Medulla oblongata (tissue), 1 donor: ENCODE results near the gene ZBTB42.
A peak's percentile ranks its signal among the peaks of the same experiment; 100 is the strongest.
"Not testable (repeated sequence)": the region's sequence is repeated elsewhere in the genome, so short reads cannot be mapped to it uniquely, and the experiment has no call there.

Source experiments
- DNase-seq: peaks from one replicate; pipeline ENCODE4 v3.0.0-alpha.2; 2015; ENCODE audit errors: extremely low spot score

Gene ZBTB42

DNA sequence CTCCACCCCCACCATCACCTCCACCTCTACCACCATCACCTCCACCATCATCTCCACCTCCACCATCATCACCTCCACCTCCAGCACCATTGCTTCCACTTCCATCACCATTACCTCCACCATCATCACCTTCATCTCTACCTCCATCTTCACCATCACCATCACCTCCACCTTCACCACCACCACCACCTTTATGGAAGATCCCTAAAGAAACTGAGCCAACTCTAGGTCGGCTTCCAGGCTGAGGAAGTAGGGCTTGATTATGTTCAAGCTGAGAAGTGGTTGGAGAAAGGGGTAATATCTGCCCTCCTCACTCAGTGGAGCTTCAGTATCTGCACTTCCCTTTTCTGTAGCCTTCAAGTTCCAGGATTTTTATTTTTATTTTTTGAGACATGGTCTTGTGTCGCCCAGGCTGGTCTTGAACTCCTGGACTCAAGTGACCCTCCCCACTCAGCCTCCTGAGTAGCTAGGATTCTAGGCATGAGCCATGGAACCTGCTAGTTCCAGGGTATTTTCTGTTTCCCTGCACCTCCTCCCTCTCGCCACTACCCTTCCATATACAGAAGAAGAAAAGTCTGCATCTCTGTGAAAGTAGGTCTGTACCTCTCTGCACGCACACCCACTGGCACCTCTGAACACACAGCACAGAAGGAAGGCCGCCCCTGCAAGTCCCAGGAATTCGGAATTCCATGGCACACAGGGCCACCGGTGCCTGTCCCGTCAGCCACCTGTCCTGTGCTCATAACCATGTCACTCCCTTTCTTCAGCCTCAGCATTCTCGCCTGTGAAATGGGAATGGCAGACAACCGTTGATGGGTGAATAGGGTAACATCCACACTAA is 5.9 kb downstream of the ZBTB42 start:
- no peak for DNase-seq

DNA sequence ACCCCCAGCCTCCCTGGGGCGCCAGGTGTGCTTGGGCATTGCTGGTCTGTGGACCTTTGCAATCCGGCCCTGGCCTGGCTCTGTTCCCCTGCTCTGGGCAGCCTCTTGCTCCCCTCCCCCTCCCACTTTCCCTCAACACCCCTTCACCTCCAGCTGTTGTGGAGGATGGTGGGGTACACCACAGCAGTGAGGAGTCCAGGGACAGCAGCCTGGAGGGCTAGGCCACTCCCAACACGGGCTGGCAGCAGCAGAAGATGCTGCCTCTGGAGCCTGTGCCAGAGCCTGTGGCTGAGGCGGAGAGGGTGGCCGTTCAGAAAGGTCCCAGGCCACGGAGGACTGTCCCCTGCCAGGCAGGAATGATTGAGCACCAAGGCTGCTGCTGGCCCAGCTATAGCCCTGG is 7.6 kb downstream of the ZBTB42 start:
- DNase-seq = no peak

DNA sequence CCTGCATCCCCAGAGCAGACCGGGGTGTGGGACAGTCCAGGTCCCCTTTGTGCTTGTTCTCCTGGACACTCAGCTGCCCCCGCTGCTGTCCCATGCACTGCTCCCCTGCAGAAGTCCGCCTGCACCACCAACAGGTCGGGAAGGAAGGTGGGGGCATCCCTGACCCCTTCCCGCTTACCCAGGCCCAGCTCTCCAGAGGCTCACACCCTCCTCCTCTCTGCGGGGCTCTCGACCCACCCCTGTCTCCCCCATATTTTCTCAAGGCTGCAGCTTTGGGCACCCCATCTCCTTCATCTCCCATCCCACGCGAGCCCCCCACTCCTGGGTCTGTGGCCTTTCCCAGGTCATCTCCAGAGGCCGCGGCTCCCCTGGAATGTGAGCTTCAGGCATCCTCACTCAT is 9.4 kb downstream of the ZBTB42 start:
- no peak for DNase-seq

DNA sequence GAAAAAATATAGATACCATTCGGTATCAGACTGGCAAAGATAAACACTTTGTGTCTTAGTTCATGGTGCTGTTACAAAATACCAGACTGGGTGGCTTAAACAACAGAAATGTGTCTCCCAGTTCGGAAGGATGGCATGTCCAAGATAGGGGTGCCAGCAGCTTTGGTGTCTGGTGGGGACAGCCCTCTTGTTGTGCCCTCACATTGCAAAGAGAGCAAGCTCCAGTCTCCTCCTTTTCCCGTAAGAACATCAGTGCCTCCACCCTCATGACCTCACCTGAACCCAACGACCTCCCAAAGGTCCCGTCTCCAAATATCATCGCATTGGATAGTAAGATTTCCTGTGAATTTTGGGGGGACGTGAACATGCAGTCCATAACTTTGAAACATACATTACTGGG is 12.4 kb downstream of the ZBTB42 start:
- no peak for DNase-seq

DNA sequence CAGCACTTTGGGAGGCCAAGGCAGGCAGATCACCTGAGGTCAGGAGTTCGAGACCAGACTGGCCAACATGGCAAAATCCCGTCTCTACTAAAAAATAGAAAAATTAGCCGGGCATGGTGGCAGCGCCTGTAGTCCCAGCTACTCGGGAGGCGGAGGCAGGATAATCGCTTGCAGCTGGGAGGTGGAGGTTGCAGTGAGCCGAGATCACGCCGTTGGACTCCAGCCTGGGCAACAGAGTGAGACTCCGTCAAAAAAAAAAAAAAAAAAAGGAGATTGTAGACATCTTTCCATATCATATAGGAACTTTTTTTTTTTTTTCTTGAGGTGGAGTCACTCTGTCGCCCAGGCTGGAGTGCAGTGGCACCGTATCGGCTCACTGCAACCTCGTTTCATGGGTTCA is 13.8 kb downstream of the ZBTB42 start:
- not testable (repeated sequence) for DNase-seq

DNA sequence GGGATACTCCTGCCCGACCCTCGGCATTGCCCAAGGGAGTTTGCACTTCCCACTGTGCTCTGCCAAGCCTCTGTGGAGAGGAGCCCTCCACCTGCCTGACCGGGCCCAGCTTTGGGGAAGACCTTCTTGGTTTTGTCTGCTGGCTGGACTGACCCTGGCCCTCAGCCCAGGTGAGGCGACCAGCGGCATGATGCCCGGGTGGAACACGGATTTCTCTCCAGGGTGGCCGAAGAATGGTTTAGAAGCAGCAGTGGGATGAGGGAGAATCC is 15.6 kb downstream of the ZBTB42 start:
- DNase-seq = no peak

DNA sequence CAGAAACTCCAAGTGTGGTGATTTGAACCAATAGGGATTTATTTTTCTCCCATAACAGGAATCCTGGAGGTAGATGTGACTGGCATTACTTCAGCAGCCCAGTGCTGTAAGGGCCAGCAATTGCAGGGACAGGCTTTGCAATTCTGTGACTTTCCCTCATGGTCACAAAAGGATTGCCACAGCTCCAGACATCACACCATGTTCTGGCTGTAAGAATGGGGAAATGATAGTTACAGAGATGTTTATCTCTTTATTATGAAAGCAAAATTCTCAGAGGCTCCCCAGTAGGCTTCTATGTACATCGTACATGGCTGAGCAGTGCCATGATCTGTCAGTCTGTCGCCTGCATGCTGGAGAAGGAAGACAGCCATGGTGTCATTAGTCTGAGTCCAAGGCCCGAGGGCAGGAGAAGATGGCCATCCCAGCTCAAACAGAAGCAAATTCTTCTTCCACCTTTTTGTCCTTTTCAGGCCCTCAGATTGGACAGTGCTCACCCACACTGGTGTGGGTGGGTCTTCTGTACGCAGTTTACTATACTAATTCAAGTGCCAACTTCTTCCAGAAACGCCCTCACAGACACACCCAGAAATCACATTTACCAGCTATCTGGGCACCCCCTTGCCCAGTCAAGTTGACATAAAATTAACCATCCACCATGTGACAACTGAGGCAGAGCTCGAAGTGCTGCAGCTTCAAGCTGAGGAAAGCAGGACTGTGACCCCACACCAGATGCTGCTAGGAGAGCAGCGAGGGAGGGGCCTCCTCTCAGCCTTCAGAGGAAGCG is 17.2 kb downstream of the ZBTB42 start:
- DNase-seq = no peak

DNA sequence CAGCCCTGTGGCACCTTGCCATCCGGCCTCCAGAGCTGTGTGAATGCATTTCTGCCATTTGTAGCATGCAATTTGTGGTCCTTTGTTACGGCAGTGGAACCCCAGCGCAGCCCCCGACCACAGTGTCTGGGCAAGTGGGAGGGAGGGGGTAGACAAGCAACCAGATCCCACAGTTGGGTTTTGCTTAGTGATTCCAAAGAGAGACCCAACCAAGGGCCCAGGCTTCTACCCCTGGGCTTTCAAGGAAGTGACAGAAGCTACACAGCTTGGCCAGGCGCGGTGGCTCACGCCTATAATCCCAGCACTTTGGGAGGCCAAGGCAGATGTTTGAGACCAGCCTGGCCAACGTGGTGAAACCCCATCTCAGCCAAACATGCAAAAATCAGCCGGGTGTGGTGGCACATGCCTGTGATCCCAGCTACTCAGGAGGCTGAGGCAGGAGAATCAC is 17.8 kb downstream of the ZBTB42 start:
- no peak for DNase-seq

DNA sequence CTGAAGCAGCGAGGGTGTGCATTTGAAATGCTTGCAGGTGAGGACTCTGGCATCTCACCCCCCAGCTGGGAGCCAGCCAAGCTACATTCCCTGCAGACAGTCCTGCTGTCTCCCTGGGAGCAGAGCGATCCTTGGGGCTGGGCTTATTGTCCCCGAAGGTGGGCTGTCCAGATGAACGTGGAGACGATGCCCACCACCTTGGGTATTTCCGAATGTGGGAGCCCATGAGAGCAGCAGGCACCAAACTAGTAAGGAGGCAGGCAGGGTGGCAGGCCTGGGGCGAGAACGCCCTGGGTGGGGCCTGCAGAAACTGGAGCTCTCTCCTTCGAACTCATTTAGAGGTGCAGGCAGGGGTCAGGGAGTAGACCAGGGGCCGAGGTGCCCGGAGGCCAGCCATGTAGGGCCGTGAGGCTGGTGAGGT is 18.5 kb downstream of the ZBTB42 start:
- DNase-seq = no peak

DNA sequence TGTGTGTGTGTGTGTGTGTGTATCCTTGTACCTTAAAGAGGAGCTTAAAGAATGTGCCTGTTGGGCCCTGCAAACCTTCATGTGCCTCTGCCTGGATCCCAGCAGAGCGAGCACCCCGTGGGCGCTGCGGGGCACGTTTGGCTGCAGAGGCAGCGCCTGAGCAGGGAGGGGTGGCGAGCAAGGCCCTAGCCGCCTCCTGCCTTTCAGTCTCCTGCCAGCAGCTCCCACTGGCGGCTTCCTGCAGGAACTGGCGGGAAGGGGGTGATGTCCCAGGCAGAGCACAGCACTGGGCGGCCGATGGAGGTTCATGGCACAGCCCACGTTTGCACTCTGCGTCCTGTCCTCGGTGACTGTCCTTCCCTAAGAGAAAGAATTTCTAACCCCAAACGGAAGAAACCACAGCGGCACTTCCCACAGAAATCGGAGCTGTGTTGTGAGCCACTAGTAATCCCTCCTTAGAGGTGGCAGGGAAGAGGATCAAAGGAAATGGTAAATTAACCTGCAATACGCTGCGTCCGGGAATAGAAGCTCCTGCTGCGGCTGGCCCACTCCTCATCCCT is 19.8 kb downstream of the ZBTB42 start:
- peak; percentile 44 for DNase-seq

DNA sequence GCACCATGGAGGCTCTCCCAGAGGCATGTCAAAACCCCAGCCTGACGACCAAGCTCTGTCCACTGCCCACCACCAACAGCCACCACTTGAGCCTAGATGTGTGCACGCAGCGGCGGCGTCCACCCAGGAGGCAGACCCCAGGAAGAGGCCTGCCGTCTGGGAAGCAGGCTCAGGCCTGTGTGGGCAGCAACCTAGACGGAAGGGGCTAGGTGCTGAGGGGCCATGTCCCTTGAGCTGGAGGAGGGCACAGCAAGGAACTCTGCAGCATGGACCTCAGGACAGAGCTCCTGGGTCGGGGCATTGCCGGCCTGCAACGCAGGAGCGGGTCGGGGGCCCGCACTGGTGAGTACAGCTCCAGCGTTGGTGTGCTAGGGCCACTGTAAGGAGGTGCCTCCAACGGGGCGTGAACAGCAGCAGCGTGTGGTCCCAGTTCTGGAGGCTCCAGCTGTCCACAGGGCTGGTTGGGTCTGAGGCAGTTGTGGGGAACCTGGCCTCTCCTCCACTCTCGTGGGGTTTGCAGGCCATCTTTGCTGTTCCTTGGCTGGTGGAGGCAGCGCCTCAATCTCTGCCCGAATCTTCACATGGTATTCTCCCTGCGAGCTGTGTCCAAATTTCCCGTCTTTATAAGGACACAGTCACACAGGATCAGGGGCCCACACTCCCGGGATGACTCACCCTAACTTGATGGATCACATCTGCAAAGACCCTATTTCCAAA is 20.5 kb downstream of the ZBTB42 start:
- DNase-seq = no peak

DNA sequence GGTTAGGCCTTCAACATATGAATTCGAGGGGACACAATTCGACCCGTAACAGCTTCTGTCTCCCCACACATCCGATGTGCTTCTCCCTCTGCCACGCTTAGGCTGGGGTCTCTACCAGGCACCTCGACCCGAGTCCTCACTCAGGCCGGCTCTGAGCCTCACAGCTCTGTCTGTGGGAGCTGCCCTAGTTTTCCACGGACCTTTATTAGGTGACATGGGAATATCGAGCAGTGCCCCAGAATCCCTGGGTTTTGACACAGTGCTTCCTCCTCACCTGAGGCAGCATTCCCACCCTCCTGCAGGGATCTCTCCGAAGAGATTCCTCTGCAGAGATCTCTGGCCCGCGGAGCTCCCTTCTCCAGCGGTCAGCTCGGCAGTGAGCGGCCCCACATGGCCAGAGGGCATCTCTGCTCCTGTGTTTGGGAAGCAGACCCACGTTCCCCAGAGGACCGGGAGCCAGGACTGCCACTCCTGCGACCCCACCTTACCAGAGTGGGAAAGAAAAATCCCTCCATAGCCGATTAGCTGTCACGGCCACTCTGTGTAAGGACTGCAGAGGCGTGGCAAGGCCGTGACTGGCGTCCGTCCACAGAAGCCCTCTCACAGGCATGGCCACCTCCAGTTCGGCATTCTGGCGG is 21.2 kb downstream of the ZBTB42 start:
- no peak for DNase-seq

DNA sequence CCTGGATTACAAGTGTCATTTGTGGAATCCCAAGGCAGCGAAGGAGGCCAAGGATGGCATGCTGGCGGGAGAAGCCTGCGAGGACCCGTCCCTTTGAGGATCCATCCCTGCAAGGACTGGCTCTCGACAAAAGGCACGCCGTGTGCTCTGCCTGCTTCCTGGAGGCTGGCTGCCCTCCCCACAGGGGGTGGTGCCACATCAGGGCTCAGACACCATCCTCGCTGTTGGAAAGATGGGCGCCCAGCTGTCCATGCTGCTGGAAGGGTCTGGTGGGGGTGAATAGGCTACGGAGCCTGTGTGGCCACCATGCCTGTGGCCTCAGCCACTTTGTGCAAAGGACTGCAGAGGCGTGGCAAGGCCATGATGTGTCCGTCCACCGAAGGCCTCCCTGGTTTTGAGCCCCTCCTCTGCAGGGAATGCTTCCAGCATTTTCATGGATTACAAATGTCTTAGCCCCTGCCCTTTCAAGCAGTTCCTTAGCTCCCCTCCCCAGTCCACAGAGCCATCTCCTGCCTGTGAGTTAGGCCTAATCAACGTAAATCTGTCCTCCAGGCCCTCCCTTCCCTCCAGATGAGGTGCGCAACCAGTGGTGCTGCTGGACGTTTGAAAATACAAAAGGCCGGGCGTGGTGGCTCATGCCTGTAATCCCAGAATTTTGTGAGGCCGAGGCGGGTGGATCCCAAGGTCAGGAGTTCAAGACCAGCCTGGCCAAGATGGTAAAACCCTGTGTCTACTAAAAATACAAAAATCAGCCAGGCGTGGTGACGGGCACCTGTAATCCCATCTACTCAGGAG is 22.1 kb downstream of the ZBTB42 start:
- no peak for DNase-seq

DNA sequence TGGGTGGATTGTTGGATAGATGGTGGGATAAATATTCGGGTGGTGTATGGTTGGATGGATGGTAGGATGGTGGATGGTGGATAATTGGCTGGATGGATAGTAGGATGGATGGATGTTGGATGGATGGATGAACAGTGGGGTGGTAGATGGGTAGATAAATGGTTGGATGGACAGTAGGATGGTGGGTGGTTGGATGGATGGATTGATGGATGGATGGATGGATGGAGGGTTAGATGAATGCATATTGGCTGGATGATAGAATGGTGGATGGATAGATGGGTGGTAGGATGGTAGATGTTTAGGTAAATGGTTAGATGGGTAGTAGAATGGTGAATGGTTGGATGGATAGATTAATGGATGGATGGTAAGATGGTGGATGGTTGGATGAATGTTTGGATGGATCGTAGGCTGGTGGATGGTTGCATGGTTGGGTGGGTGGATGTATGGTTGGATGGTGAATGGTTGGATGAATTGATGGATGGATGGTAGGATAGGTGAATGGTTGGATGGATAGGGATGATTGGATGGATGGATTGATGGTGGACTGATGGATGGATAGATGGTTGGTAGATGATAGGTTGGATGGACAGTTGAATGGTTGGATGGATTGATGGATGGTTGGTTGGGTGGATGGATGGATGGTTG is 23.6 kb downstream of the ZBTB42 start:
- DNase-seq = no peak

DNA sequence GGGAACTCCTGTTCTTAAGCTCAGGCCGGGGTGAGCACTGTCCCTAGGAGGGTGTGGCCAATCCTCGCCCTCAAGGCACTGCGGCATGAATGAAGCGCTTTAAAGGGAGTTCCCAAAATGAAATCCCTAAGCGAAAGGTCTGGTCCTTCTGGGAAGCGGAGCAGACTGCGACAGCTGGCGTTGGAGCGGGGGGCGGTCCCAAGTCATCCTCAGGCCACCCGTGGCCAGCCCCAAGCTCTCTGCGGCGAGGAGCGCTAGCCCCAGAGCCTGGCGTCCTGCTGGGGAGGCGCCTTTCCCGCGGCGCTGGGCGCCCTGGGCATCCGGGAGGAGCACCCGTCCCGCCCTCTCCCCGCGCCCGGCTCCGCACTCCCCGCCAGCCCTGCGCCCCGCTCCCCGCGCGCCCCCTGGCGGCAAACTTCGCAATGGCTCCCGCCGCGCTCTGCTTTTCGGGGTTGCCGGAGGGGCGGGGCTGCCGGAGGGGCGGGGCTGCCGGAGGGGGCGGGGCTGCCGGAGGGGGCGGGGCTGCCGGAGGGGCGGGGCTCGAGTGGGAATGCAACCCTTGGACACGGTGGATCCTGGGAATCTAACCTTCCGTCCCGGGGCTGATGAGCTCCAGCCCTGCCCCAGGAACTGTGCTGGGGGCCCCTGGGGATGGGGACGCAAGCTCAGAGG is 25.4 kb downstream of the ZBTB42 start:
- DNase-seq = peak; percentile 88

DNA sequence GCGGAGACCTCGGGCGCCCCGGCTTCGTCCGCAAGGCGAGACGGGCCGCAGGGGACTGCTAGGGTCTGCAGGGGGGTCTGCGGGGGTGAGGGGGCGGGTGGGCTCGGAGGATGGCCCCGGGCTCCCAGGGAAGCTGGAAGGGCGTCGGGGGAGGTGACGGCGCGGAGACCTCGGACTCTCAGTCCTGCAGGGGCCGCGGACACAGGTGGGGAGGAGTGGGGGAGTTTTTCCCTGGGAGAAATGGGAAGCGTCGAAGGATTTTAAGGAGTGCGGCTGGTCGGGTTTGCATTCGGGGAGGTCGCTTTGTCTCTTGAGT is 25.9 kb downstream of the ZBTB42 start:
- no peak for DNase-seq

DNA sequence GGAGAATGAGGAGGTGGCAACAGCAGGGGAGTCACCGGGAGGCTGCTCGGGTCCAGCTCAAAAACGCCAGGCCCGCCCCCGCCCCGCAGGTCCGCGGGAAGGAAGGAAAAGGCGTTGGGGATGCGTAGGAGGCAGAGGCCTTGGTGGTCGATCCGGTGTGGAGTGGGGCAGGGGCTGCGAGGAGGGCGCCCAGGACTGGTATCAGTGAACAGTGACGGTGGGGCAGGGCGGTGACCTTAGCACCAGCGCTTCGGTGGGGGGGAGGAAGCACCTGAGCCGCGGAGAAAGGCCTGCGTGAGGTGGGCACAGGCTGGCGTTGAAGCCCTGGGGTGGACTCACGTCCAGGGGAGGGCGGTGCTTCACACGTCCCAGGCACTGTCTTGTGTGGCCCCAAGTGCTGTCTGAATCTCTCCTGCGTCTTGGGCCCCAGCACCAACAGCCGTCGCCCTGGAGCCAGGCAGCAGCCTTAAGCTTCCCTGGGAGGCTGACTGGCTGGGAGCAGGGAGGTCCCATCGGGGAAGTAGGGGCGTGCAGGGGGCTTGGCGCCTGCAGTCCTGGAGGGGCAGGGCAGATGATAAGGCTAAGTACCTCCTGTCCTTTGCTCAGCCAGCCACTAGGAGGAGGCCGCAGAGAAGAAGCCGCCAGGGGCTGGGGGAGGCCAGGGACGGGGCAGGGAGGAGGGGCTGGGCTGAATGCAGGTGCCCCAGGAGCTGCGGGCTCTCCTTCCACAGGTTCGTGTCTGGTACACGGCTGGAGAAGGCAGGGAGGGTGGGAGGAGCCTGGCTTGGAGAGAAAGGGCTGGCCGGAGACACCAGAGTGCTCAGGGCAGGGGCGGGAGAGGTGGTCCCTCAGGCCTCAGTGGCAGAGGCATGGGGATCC is 26.5 kb downstream of the ZBTB42 start:
- peak; percentile 14 for DNase-seq

DNA sequence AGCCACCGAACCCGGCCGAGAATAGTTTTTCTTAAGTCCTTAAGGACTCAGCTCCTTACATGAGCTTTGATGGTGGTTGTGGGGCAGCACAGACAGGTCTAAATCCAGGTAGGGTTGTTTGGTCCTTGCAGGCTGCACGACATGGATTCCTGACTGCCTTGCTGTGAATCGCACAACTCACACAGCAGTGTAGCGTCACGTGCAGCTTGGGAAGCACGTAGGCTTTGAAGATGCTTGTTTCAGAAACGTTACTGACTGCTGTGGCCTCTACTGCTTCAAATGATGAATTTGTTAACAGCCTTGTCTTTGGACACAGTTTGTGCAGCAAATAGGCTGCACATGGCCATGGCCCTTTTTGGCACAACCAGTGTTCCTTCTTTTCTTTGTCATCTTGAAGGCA is 29.9 kb downstream of the ZBTB42 start:
- no peak for DNase-seq
